ENCODE measurements around the gene PACRG. TPM values are rescaled to one million over a fixed set of nuclear protein-coding genes. Genes with fewer than 3 reads are reported as not detected.

Gene PACRG
- total and polyA plus RNA-seq, 2 of the 8 experiments (the other 6 are each of a cell fraction or from before 2014, with no cell fraction given), result 0.44 to 0.54 TPM

DNA sequence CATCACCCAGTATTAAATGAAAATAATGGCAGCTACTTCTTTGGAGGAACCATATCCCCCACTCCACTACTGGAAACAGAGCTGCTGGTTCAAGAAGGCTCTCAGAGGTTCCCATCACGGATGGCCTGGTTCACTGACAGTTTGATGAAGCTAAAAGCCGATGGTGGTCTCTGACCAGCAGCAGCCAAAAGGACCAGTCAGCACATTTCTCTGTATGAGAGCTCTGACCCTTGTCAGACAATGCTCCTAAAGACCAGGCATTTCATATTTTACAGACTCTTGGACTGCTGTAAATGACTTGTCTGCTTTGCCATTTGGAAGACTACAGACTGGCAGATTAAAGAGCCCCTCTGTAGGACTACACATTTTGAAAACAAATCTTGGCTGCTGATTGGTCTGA is 16.8 kb upstream of the PACRG start:
- Histone ChIP-seq H4K8ac (ENCODE audit: extremely low read depth, insufficient read depth, low read length) (no peak overlapping the region), H3K56ac (replicated peaks; ENCODE audit: insufficient read length, low read depth, low read length) (no peak overlapping the region), H3K23me2 (ENCODE audit: low read depth, low read length) (no peaks in the 10 kb centered on the region), H3K79me2 (ENCODE audit: control insufficient read depth in 1 of 2, insufficient read depth in 2 of 2, low read length in 2 of 2) (no peaks in the 10 kb centered on the region), H3K18ac (ENCODE audit: extremely low read depth, low read length) (no peak overlapping the region), H2BK20ac (ENCODE audit: low read length) (no peak overlapping the region), H4K5ac (ENCODE audit: insufficient read length, low read depth, low read length) (no peak overlapping the region), H3K27me3 (replicated peaks in 1 of 4; ENCODE audit: control insufficient read depth in 3 of 4, extremely low read depth in 1 of 4, insufficient read depth in 3 of 4, low read length in 3 of 4) (no peaks in the 10 kb centered on the region), H3K79me1 (ENCODE audit: low read depth, low read length) (no peaks in the 10 kb centered on the region), H2AK5ac (ENCODE audit: low read depth, low read length) (no peak overlapping the region), H4K91ac (replicated peaks; ENCODE audit: insufficient read length, low read length) (no peak overlapping the region), H3K14ac (ENCODE audit: insufficient read length) (no peak overlapping the region), H3K27ac (ENCODE audit: low read depth, low read length) (no peak overlapping the region), H3K9ac (replicated peaks in 1 of 4; ENCODE audit: extremely low read depth in 1 of 4, low read depth in 3 of 4, low read length in 3 of 4) (no peak overlapping the region), H3K4me2 (ENCODE audit: insufficient read depth in 1 of 2, low read depth in 2 of 2, low read length in 2 of 2) (no peak overlapping the region), H2BK5ac (ENCODE audit: low read depth, low read length) (no peak overlapping the region), H2BK120ac (replicated peaks; ENCODE audit: low read depth, low read length) (no peak overlapping the region), H3K4me1 (replicated peaks in 1 of 4; ENCODE audit: control insufficient read depth in 3 of 4, insufficient read depth in 4 of 4, low read length in 3 of 4) (peaks cover 0 to 5% (median 2%) of the 10 kb centered on the region in 4 experiments; a peak in 3 of 7 replicates), H4K20me1 (replicated peaks in 1 of 2; ENCODE audit: control insufficient read depth in 1 of 2, insufficient read depth in 2 of 2, low read length in 2 of 2) (no peaks in the 10 kb centered on the region), H3K4ac (replicated peaks; ENCODE audit: insufficient read length, low read depth, low read length) (no peak overlapping the region), H2AFZ (ENCODE audit: low read length) (no peak overlapping the region), H3K4me3 (ENCODE audit: extremely low read depth in 1 of 4, insufficient read depth in 2 of 4, low read depth in 3 of 4, low read length in 4 of 4) (no peak overlapping the region), H3K36me3 (ENCODE audit: control insufficient read depth in 2 of 4, insufficient read depth in 4 of 4, low read length in 3 of 4) (no peaks in the 10 kb centered on the region), H2BK12ac (ENCODE audit: low read depth, low read length) (no peak overlapping the region), H2BK15ac (ENCODE audit: low read length) (no peak overlapping the region), H3K9me3 (ENCODE audit: insufficient read depth in 2 of 2, low read depth in 1 of 2, low read length in 1 of 2) (peaks cover 0 to 5% of the 10 kb centered on the region in 2 experiments; a peak in 1 of 4 replicates), H3K23ac (ENCODE audit: insufficient read length) (no peak overlapping the region)
- DNase-seq (ENCODE audit: low read depth in 1 of 2, low spot score in 2 of 2) (no peak), FAIRE-seq (no peak)
- CTCF ChIA-PET (ENCODE audit: partially characterized antibody), result no interaction called here
- WGBS, 2 experiments (ENCODE audit: extremely low coverage in 1 of 2, insufficient coverage in 1 of 2, insufficient read length in 1 of 2, insufficient replicate concordance in 2 of 2, low coverage in 1 of 2, low lambda C conversion rate in 2 of 2, missing lambda C conversion rate in 1 of 2), result 88% methylated on average over 2 of the region's 2 CpGs; no CpG with 5 or more reads in 1 of the 2 experiments
- POLR2A ChIA-PET (ENCODE audit: partially characterized antibody), result no interaction called here
- no peak for TF ChIP-seq SAP30 (IDR thresholded peaks at IDR 0.05; ENCODE audit: insufficient read depth, insufficient replicate concordance, low read length)
- TF ChIP-seq SIX5 (IDR thresholded peaks at IDR 0.05; ENCODE audit: low read depth, low read length), result no peak
- no peak for TF ChIP-seq CHD2 (IDR thresholded peaks at IDR 0.05; ENCODE audit: low read length)
- no peak for TF ChIP-seq FOSL1 (IDR thresholded peaks at IDR 0.05; ENCODE audit: insufficient read depth, low read depth, low read length)
- TF ChIP-seq GABPA (IDR thresholded peaks at IDR 0.05; ENCODE audit: borderline replicate concordance, insufficient read depth, low read length), result no peak
- TF ChIP-seq SP2 (IDR thresholded peaks at IDR 0.05; ENCODE audit: low read length), result no peak
- no peak for TF ChIP-seq KDM1A (IDR thresholded peaks at IDR 0.05; ENCODE audit: borderline replicate concordance, low read length)
- no peak for TF ChIP-seq NRF1 (IDR thresholded peaks at IDR 0.05; ENCODE audit: low read depth, low read length)
- no peak for TF ChIP-seq RBBP5 (IDR thresholded peaks at IDR 0.05; ENCODE audit: borderline replicate concordance, low read depth, low read length)
- TF ChIP-seq, protein P1, sequence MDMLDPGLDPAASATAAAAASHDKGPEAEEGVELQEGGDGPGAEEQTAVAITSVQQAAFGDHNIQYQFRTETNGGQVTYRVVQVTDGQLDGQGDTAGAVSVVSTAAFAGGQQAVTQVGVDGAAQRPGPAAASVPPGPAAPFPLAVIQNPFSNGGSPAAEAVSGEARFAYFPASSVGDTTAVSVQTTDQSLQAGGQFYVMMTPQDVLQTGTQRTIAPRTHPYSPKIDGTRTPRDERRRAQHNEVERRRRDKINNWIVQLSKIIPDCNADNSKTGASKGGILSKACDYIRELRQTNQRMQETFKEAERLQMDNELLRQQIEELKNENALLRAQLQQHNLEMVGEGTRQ (IDR thresholded peaks at IDR 0.05; ENCODE audit: low read length), result no peak
- TF ChIP-seq SP1 (IDR thresholded peaks at IDR 0.05; ENCODE audit: low read depth, low read length), result no peak
- no peak for TF ChIP-seq RXRA (IDR thresholded peaks at IDR 0.05; ENCODE audit: insufficient read depth, low read depth, low read length)
- no peak for TF ChIP-seq POU5F1 (IDR thresholded peaks at IDR 0.05; ENCODE audit: low read depth, low read length)
- TF ChIP-seq CTBP2 (IDR thresholded peaks at IDR 0.05; ENCODE audit: borderline replicate concordance, insufficient read depth, insufficient read length, low read length), result no peak
